HG03457 (cell line): ENCODE data around the gene HIVEP3.
"Not testable (repeated sequence)": the region's sequence is repeated elsewhere in the genome, so short reads cannot be mapped to it uniquely, and the experiment has no call there.

ENCODE experiments used
- ATAC-seq: cut with Tn5 transposase; IDR thresholded peaks from one replicate; pipeline ENCODE4 v1.9.1; 2021; ENCODE audit warnings: moderate number of reproducible peaks; ENCODE audit not compliant: unreplicated experiment

HIVEP3 gene

GRCh38 chr1:41918450-41919043 is at the start of gene HIVEP3:
HIVEP3 (minus strand) TSS chr1:41918922.
- no peak for ATAC-seq

- ATAC-seq, result no peak
Measured at GRCh38 chr1:41964400-41964799, 45.7 kb upstream of the HIVEP3 start.

- ATAC-seq, result no peak
Measured at GRCh38 chr1:41963636-41964035, 44.9 kb upstream of the HIVEP3 start.

GRCh38 chr1:41958015-41958673 is 39.4 kb upstream of the HIVEP3 start:
- no peak for ATAC-seq

- no peak for ATAC-seq
Measured at GRCh38 chr1:41957568-41957967, 38.8 kb upstream of the HIVEP3 start.

- no peak for ATAC-seq
Measured at GRCh38 chr1:41955461-41956159, 36.9 kb upstream of the HIVEP3 start.

GRCh38 chr1:41954533-41954944 is 35.8 kb upstream of the HIVEP3 start:
- ATAC-seq, result no peak

GRCh38 chr1:41953291-41953690 is 34.6 kb upstream of the HIVEP3 start:
- ATAC-seq, result no peak

GRCh38 chr1:41952208-41952607 is 33.5 kb upstream of the HIVEP3 start:
- no peak for ATAC-seq

GRCh38 chr1:41951492-41951891 is 32.8 kb upstream of the HIVEP3 start:
- ATAC-seq, result not testable (repeated sequence)

- ATAC-seq, result no peak
Measured at GRCh38 chr1:41950820-41951219, 32.1 kb upstream of the HIVEP3 start.

GRCh38 chr1:41945946-41946345 is 27.2 kb upstream of the HIVEP3 start:
- not testable (repeated sequence) for ATAC-seq

GRCh38 chr1:41943717-41944116 is 25.0 kb upstream of the HIVEP3 start:
- no peak for ATAC-seq

- no peak for ATAC-seq
Measured at GRCh38 chr1:41942278-41942677, 23.6 kb upstream of the HIVEP3 start.

- ATAC-seq, result no peak
Measured at GRCh38 chr1:41941381-41941780, 22.7 kb upstream of the HIVEP3 start.

- ATAC-seq, result no peak
Measured at GRCh38 chr1:41939194-41939593, 20.5 kb upstream of the HIVEP3 start.

- no peak for ATAC-seq
Measured at GRCh38 chr1:41936107-41936506, 17.4 kb upstream of the HIVEP3 start.

- no peak for ATAC-seq
Measured at GRCh38 chr1:41935226-41935625, 16.5 kb upstream of the HIVEP3 start.

- no peak for ATAC-seq
Measured at GRCh38 chr1:41933106-41933505, 14.4 kb upstream of the HIVEP3 start.

GRCh38 chr1:41931578-41931977 is 12.9 kb upstream of the HIVEP3 start:
- ATAC-seq, result no peak

- ATAC-seq, result no peak
Measured at GRCh38 chr1:41927118-41927517, 8.4 kb upstream of the HIVEP3 start.

- ATAC-seq, result no peak
Measured at GRCh38 chr1:41925712-41926111, 7.0 kb upstream of the HIVEP3 start.
